ENCODE results near the gene KLF13. TPM values are rescaled to one million over a fixed set of nuclear protein-coding genes. Genes with fewer than 3 reads are reported as not detected.

Gene KLF13
- total and polyA plus RNA-seq, 4 donors = 38.3 to 157 (median 55.2) TPM

- no peak overlapping the region for H3K9ac ChIP-seq (ENCODE audit: insufficient read depth in 1 of 2, low read length in 2 of 2)
- no peak overlapping the region for H3K4me3 ChIP-seq
- H3K4me1 ChIP-seq (ENCODE audit: control insufficient read depth in 5 of 5, insufficient read depth in 5 of 5, low read length in 5 of 5) = peaks cover 0 to 83% (median 6%) of the 10 kb centered on the region in 5 donors
- peak overlapping the region; percentile 5 to 40 for H3K27ac ChIP-seq (ENCODE audit: low read depth in 1 of 2, low read length in 1 of 2)
- peaks cover 0 to 1% (median 0%) of the 10 kb centered on the region in 4 donors for H3K9me3 ChIP-seq (ENCODE audit: control insufficient read depth in 4 of 4, insufficient read depth in 3 of 4, low read length in 3 of 4)
- 79 to 86% methylated on average over 14 of the region's 14 CpGs for WGBS, 2 donors
- ATAC-seq (ENCODE audit: insufficient read depth, low FRiP score) (no peak), DNase-seq (no peak)
- TF ChIP-seq CTCF (IDR thresholded peaks at IDR 0.05; ENCODE audit: control extremely low read depth, extremely low read depth) = no peak
- H3K36me3 ChIP-seq (ENCODE audit: control insufficient read depth in 4 of 4, insufficient read depth in 4 of 4, low read length in 4 of 4) = peaks cover 0 to 11% (median 0%) of the 10 kb centered on the region in 4 donors
- no peaks in the 10 kb centered on the region for H3K27me3 ChIP-seq (ENCODE audit: control insufficient read depth in 3 of 3, insufficient read depth in 3 of 3, low read length in 2 of 3)
These were observed 19.9 kb downstream of the KLF13 start for GRCh38 chr15:31346367-31347066.

- DNase-seq (no peak), ATAC-seq (ENCODE audit: insufficient read depth, low FRiP score) (no peak)
- Histone ChIP-seq H3K4me3 (no peak overlapping the region), H3K9me3 (ENCODE audit: control insufficient read depth in 4 of 4, insufficient read depth in 3 of 4, low read length in 3 of 4) (peaks cover 0 to 1% (median 0%) of the 10 kb centered on the region in 4 donors), H3K27me3 (ENCODE audit: control insufficient read depth in 3 of 3, insufficient read depth in 3 of 3, low read length in 2 of 3) (no peaks in the 10 kb centered on the region), H3K27ac (ENCODE audit: low read depth in 1 of 2, low read length in 1 of 2) (peak overlapping the region in 1 of 2 donors; percentile 40), H3K4me1 (ENCODE audit: control insufficient read depth in 5 of 5, insufficient read depth in 5 of 5, low read length in 5 of 5) (peaks cover 0 to 81% (median 11%) of the 10 kb centered on the region in 5 donors), H3K9ac (ENCODE audit: insufficient read depth in 1 of 2, low read length in 2 of 2) (no peak overlapping the region), H3K36me3 (ENCODE audit: control insufficient read depth in 4 of 4, insufficient read depth in 4 of 4, low read length in 4 of 4) (peaks cover 0 to 11% (median 0%) of the 10 kb centered on the region in 4 donors)
- TF ChIP-seq CTCF (IDR thresholded peaks at IDR 0.05; ENCODE audit: control extremely low read depth, extremely low read depth) = no peak
- 78 to 80% methylated on average over 14 of the region's 14 CpGs for WGBS, 2 donors
These were observed 20.7 kb downstream of the KLF13 start for GRCh38 chr15:31347067-31347975.

GRCh38 chr15:31347981-31348803 lies 21.6 kb downstream of the KLF13 start:
- ATAC-seq (ENCODE audit: insufficient read depth, low FRiP score) (no peak), DNase-seq (no peak)
- no peak for TF ChIP-seq CTCF (IDR thresholded peaks at IDR 0.05; ENCODE audit: control extremely low read depth, extremely low read depth)
- Histone ChIP-seq H3K27me3 (ENCODE audit: control insufficient read depth in 3 of 3, insufficient read depth in 3 of 3, low read length in 2 of 3) (no peaks in the 10 kb centered on the region), H3K27ac (ENCODE audit: low read depth in 1 of 2, low read length in 1 of 2) (peak overlapping the region in 1 of 2 donors; percentile 9), H3K4me1 (ENCODE audit: control insufficient read depth in 5 of 5, insufficient read depth in 5 of 5, low read length in 5 of 5) (peaks cover 0 to 83% (median 15%) of the 10 kb centered on the region in 5 donors), H3K9me3 (ENCODE audit: control insufficient read depth in 4 of 4, insufficient read depth in 3 of 4, low read length in 3 of 4) (peaks cover 0 to 1% (median 0%) of the 10 kb centered on the region in 4 donors), H3K4me3 (no peak overlapping the region), H3K36me3 (ENCODE audit: control insufficient read depth in 4 of 4, insufficient read depth in 4 of 4, low read length in 4 of 4) (peaks cover 0 to 11% (median 0%) of the 10 kb centered on the region in 4 donors), H3K9ac (ENCODE audit: insufficient read depth in 1 of 2, low read length in 2 of 2) (no peak overlapping the region)
- WGBS, 2 donors = 88 to 93% methylated on average over 19 of the region's 19 CpGs
